Measurements from ENCODE around the gene PTPRN2.
A peak's percentile ranks its signal among the peaks of the same experiment; 100 is the strongest.
"Not testable (repeated sequence)": the region's sequence is repeated elsewhere in the genome, so short reads cannot be mapped to it uniquely, and the experiment has no call there.

Gene PTPRN2

GRCh38 chr7:157565981-157566630, 1021.5 kb downstream of the PTPRN2 start:
- H3K9me3 Mint-ChIP-seq = peaks cover 10% of the 10 kb centered on the region
- no peak for TF ChIP-seq CTCF (IDR thresholded peaks at IDR 0.05)
- H3K27ac Mint-ChIP-seq = peak overlapping the region; percentile 57
- H3K27me3 Mint-ChIP-seq (ENCODE audit: low read depth, poor library complexity) = peaks cover 4% of the 10 kb centered on the region
- no peak for DNase-seq
- no peak overlapping the region for H3K4me3 Mint-ChIP-seq
- peaks cover 47% of the 10 kb centered on the region for H3K4me1 Mint-ChIP-seq
- H3K36me3 Mint-ChIP-seq (ENCODE audit: low read depth) = peaks cover 8% of the 10 kb centered on the region

- H3K4me3 Mint-ChIP-seq = no peak overlapping the region
- H3K4me1 Mint-ChIP-seq = peaks cover 46% of the 10 kb centered on the region
- peaks cover 8% of the 10 kb centered on the region for H3K36me3 Mint-ChIP-seq (ENCODE audit: low read depth)
- DNase-seq = no peak
- peaks cover 10% of the 10 kb centered on the region for H3K9me3 Mint-ChIP-seq
- no peak overlapping the region for H3K27ac Mint-ChIP-seq
- H3K27me3 Mint-ChIP-seq (ENCODE audit: low read depth, poor library complexity) = peaks cover 4% of the 10 kb centered on the region
- TF ChIP-seq CTCF (IDR thresholded peaks at IDR 0.05) = no peak
Observed at GRCh38 chr7:157565201-157565626, 1022.4 kb downstream of the PTPRN2 start.

- Mint-ChIP-seq H3K36me3 (ENCODE audit: low read depth) (peaks cover 8% of the 10 kb centered on the region), H3K4me3 (no peak overlapping the region), H3K27ac (no peak overlapping the region), H3K9me3 (peaks cover 10% of the 10 kb centered on the region), H3K27me3 (ENCODE audit: low read depth, poor library complexity) (peaks cover 4% of the 10 kb centered on the region), H3K4me1 (peaks cover 40% of the 10 kb centered on the region)
- no peak for TF ChIP-seq CTCF (IDR thresholded peaks at IDR 0.05)
- DNase-seq = no peak
Observed at GRCh38 chr7:157564517-157565177, 1023.0 kb downstream of the PTPRN2 start.

GRCh38 chr7:157563467-157564135, 1024.0 kb downstream of the PTPRN2 start:
- peaks cover 29% of the 10 kb centered on the region for H3K4me1 Mint-ChIP-seq
- DNase-seq; H3K9me3 Mint-ChIP-seq; H3K36me3 Mint-ChIP-seq (ENCODE audit: low read depth); H3K4me3 Mint-ChIP-seq; H3K27ac Mint-ChIP-seq; H3K27me3 Mint-ChIP-seq (ENCODE audit: low read depth, poor library complexity): not testable (repeated sequence)

- H3K27me3 Mint-ChIP-seq (ENCODE audit: low read depth, poor library complexity); H3K9me3 Mint-ChIP-seq; DNase-seq; H3K36me3 Mint-ChIP-seq (ENCODE audit: low read depth); H3K27ac Mint-ChIP-seq; H3K4me3 Mint-ChIP-seq: not testable (repeated sequence)
- H3K4me1 Mint-ChIP-seq = peaks cover 21% of the 10 kb centered on the region
Observed at GRCh38 chr7:157562522-157563398, 1024.9 kb downstream of the PTPRN2 start.

GRCh38 chr7:157561816-157562410, 1025.7 kb downstream of the PTPRN2 start:
- Mint-ChIP-seq H3K9me3 (peaks cover 10% of the 10 kb centered on the region), H3K4me1 (peaks cover 13% of the 10 kb centered on the region), H3K27ac (no peak overlapping the region), H3K4me3 (no peak overlapping the region), H3K27me3 (ENCODE audit: low read depth, poor library complexity) (no peaks in the 10 kb centered on the region), H3K36me3 (ENCODE audit: low read depth) (peaks cover 8% of the 10 kb centered on the region)
- DNase-seq = no peak
- TF ChIP-seq CTCF (IDR thresholded peaks at IDR 0.05) = no peak

All from nephron progenitor cell (in vitro differentiated cells).